GM19455 (cell line): Measurements from ENCODE around the gene PIK3AP1.
"Not testable (repeated sequence)": the region's sequence is repeated elsewhere in the genome, so short reads cannot be mapped to it uniquely, and the experiment has no call there.

Experiments used
- ATAC-seq: cut with Tn5 transposase; IDR thresholded peaks from one replicate; pipeline ENCODE4 v1.9.1; 2021; ENCODE audit not compliant: unreplicated experiment

Gene PIK3AP1

DNA sequence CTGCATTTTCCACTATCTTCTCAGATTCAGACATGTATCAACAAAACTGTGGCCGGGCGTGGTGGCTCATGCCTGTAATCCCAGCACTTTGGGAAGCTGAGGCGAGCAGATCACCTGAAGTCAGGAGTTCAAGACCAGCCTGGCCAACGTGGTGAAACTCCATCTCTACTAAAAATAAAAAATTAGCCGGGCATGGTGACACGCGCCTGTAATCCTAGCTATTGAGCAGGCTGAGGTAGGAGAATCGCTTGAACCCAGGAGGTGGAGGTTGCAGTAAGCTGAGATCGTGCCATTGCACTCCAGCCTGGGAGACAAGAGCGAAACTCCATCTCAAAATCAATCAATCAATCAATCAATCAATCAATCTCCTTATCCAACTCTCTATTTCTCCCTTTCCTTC, 174.8 kb downstream of the PIK3AP1 start:
- not testable (repeated sequence) for ATAC-seq
